Superior temporal gyrus (tissue), 1 donor: Measurements from ENCODE around the gene NR2C2.

ENCODE experiments used
- DNase-seq: peaks from one replicate; pipeline ENCODE4 v3.0.0-alpha.2; 2016; ENCODE audit errors: extremely low spot score

NR2C2 gene

DNA sequence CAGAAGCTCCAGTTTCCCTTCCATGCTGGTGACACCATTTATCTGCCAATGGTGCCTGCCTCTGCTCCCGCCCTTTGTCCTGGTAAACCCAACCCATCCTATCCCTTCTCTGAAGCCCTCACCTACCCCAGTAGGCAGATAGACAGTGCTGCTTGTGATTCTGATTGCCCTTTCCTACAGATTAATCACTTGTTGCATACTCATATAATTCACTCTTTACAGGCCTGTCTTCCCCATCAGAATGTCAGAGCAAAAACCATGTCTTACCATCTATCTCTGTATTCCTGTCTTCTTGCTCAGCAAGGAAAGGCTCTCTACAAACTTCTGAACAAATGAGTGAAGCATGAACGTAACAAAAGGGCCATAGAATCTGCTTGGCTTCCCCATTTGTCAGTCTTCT, 69.8 kb downstream of the NR2C2 start:
- DNase-seq, result no peak

DNA sequence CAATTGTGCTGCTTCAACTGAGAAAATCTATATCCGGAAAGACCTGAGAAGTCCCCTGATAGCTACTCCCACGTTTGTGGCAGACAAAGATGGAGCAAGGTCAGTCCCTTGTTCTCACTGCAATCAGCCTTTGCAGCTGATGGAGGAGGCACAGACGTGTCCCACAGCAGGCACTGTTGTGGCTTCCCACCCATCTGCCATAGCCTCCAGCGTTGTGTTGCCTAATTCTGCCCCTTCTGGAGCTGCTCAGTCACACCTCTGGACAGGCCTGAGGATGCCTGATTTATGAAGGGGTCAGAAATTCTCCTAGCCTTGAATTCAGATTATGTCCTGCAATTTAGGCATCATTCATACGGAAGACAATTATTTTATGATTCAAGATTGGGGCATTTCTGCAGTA, 75.9 kb downstream of the NR2C2 start:
- no peak for DNase-seq

DNA sequence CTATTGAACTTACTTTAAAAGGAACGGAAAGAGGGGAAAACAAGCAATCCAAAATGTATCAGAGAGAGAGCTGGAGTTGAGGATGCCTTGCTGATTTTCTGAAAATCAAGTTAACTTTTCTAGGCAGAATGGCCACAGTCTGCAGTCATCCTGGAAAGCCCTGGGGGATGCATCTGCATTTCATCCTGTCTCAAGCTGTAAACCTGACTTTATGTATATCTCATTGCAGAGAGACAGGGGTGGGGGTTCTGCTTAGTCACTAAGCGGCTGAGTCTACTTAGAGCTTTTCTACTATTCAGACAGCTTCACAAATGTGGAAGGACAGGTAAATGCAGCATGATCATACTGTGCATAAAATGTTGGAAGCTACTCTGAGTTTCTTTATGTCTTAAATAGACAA, 76.3 kb downstream of the NR2C2 start:
- no peak for DNase-seq

DNA sequence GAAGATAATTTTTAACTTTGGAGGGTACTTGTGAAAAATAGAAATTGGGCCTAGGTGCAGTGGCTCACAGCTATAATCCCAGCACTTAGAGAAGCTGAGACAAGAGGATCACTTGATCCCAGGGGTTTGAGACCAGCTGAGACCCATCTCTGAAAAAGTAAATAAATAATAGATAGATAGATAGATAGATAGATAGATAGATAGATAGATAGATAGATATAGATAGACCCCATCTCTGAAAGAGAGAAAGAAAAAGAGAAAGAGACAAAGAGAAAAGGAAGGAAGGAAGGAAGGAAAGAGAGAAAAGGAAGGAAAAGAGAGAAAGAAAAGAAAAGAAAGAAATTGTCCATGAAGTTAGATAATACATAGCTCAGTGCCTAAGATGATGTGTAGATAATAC, 82.2 kb downstream of the NR2C2 start:
- DNase-seq, result no peak

DNA sequence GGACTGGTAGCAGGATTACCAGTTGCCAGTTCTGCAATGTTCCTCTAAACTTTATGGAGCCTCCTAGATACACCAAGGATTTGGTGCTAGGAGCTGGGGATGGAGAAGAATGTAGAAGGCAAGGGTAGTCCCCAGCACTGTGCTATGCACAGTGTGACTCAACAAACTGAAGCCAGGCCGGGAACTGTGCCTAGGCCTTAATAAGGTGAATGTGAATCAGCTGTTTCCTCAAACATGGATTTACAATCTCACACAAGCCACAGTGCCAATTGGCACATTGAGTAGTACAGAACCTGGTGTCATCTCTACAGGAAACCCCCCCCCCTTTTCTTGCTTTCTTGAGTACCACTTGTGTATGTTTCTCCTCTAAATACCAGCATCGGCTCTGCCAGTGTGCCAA, 85.3 kb downstream of the NR2C2 start:
- DNase-seq, result no peak

DNA sequence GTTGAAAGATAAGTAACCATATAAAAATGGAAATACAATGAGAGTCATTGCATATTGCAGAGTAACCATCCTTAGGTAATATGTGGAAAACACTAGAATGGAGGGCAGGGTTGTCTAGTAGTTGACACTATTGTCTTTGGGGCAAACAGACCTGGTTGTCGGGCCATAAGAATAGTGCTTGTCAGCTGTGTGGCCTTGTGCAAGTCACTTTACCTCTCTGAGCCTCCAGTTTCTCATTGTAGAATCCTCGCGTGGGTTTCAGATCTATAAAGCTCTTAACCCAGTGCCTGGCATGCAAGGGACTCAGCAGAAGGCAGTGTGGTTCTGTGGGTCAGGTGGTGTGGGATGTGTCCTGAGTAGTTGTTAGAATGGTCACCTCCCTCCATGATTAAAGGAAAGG, 85.7 kb downstream of the NR2C2 start:
- DNase-seq, result no peak

DNA sequence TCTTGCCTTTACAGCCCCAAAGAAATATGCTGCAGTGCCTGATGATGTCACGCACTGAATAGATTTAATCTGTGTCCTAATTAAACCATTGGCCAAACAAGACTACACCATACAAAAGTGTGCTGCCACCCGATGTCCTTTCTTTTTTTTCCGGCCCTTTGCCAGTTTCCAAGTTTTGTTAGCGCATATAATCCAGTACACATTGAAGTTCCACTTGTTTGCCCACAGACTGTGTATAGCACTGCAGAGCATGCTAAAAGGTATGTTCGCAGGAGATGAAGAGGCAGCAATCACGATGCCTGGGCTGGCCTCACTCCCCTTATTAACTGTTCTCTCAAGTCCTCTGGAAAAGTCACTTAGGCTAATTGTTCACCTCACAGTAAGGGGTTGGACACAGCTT, 90.9 kb downstream of the NR2C2 start:
- DNase-seq, result no peak

DNA sequence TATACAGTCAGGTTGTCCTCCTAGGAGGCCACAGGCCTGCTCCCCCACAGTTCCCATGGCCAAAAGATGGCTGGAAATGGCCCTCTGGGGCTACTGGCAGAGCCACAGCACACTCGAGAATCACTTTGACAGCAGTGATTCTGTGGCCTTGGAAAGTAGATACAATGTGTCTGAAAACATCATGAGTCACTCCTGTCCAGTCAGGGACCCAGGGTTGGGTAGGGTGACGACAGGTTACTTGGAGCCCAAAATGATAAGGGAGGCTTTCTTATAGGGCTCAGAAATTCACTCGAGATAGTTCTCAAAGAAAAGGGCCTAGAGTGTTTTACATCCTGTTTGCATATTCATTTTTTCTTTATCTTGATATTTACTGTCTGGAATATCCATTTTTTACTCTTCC, 93.5 kb downstream of the NR2C2 start:
- no peak for DNase-seq

DNA sequence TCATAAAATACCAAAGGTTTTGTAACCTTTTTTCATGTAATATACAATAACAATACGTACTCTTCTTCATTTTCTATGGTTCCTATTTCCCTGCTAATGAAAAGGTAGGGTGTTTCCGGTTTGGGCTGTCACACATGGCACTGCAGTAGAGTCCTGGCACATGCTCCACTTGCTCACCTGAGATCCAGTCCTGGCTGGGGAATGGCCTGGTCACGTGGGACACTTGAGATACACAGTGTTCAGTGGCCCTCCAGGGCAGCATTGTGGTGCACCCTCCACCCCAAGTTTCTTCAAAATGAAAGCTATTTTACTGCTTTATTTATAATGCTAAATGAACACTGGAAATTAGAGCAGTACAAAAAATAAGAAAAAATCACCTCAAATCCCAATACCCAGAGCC, 94.6 kb downstream of the NR2C2 start:
- no peak for DNase-seq

DNA sequence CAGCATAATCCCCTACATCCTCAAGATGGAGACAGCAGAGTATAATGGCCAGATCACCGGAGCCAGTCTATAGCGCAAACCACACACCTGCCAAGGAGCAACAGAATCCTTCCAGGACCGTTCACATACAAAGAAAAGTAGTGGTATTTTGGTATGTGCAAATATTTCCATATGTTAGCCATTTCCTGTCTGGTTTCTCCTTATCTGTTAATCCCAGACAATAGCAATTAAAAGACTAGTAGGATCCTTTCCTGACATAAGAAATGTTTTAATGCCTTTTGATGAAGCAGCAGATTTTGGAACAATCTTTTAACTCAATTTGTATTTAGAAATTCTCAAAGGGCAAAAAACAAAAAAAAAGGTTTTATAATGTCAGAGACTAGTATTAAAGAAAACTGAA, 95.6 kb downstream of the NR2C2 start:
- DNase-seq, result no peak

DNA sequence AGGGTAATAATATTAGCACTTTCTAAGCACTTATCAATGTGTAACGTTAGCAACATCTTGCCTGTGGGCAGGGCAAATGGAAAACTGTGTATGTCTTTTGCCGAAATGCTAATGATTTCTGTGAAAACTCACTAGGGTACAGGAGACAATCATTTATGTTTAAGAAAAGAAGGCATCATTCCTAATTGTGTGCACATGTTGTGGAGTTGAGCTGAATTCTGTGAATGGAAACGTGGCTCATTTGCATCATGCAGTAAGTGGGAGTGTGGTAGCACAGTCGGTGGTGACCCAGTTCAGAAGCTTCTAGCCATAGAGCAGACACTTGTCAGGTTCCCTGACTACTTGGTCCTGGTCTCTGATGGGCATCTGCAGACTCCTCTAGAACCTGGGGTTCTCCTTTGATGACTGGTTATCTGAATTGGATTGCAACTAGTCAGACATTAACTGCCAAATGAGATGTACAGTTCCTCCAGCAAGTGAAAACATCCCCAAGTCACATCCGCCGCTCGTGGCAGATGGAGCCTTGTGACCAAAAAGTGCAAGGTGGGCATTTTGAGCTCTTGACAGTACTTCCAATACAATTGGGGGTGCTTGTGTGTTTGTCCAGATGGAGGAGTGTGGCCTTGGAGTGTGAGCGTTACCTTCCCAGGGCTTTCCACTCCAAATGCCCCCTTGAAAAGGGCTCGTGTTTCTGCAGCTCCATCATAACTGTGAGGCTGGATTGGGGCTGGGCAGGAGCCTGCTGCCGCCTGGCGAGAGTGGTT, 96.2 kb downstream of the NR2C2 start:
- no peak for DNase-seq

DNA sequence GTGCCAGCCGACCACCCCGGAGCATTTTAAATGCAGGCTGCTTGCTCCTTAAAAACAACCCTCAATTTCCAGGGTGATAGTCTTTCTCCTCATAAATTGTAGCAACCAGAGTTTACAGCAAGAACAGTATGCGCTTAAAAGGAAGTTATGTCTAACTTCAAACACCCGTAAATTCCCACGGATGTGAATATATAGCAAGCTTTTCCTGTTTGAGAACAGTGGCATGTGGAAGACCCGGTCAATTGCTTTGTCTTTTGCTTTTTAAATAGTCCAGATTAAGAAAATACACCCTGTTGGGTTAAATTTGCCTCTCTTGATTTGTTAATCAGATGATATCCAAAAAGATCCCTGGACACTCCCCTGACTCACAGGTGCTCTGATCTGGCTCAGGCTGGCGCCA, 96.9 kb downstream of the NR2C2 start:
- no peak for DNase-seq

DNA sequence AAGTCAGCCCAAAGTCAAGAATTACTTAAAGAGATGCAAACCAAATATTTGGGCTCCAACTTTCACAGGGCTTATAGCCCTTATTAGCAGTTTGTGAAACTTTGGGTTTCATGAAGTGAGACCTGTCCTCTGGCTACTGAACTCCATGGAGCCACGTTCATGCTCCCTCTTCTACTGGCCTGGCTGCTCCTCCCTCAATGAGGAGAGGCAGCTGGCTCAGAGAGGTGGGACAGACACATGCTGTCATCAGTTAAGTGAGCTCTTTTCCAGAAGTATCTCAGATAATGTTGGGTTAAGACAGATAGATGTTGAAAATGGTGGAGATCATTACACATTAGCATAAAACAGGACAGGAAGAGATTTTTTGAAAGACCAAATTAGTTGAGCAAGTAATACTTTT, 98.3 kb downstream of the NR2C2 start:
- no peak for DNase-seq

DNA sequence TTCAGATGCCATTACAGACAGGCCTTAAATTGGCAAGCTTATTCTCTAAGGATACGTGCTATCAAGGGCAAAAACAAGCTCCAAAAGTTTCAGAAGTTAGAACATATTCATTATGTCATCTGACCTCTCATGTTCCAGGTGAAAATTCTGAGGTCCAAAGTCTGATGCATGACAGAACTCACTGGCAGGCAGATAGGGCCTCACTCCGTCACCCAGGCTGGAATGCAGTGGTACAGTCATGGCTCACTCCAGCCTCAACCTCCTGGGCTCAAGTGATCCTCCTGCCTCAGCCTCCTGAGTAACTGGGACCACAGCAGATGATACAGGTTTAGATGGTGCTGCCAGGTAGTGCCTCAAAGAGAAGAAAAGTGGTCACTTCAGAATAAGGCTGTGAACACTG, 102.2 kb downstream of the NR2C2 start:
- no peak for DNase-seq

DNA sequence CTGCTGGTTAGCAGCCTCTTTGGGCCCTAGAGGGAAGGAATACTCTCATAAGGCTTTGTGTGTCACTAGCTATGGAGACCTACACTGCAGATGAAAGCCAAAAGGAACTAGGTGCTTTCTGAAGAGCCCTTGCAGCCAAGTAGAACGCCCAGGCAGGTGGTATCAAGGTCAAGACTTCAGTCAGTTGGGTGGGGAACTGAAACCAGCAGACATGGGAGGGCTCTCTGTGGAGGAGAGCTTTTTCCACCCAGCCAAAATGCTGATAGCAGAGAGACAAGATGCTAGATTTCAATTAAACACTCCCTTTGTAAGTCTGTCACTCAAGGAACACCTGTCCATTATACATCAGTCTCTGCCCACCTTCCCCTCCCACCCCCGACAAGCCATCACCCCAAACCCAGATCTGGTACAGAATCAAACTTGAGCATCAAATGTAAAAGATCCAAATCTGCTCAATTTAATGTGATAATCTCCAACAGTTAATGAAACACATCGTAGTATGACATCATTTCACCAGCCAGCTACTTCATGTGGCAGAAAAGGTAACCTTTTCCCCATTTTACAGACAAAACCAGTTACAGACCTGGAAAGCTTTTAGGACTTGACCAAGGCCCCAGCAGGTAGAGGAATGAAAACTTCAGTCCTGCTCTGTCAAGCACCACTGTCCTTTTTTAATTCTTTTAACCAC, 103.2 kb downstream of the NR2C2 start:
- no peak for DNase-seq

DNA sequence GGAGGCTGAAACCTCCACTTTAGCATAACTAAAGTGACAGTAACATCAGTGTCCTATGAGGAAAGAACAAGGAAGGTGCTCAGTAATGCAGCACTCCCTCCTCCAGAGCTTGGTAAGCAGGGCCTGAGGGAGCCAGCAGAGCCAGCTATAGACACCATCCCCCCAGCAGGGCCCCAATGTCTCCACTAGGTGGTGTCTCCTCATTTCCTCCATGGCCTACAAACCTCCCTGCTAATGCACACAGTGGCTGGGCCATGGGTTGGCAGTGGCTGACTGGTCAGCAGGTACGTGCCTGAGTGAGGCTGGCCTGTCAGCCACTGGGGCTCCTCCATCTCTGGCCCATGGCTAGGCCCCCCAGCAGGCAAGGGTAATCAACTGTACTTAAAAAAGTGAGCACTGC, 104.1 kb downstream of the NR2C2 start:
- no peak for DNase-seq

DNA sequence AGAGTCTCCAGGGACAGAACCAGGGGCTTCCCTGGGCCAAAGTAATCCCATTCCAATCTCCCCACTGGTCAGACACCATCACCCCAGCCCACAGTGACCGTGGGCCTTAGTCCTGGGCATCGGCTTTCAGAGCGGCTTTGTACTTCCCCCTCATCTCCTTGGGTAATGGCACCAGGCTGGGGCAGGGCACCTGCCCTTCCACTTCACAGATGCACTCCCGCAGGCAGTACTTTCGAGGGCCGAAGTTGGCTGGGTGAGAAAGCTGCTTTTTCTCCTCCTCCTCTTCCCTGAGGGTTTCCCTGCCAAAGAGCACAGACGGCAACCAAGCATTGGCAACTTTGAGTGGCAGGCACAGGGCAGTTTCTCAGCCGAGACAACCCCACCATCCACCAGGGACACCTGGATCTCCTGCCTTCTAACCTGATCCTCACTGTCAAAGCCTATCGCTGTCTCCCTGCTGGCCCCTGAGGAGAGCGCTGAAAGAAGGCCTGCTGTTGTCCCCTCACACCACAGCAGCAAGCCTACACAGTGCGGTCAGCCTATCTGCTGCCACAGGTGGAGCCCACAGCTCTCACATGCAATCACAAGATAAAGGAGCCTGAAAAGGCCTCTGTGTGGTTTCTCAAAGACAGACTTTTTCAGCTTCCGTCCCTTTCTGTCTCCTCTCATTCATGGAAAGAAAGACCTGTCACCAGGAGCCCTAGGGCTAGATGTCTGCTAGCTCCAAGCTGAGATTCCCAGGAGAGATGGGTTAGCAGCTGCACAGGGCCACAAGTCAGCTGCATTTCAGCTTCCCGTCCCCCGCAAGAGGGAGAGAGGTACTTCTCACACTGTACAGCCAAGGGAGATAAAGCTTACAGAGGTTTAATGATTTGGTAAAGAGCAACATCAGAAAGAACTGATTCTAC, 105.2 kb downstream of the NR2C2 start:
- no peak for DNase-seq

DNA sequence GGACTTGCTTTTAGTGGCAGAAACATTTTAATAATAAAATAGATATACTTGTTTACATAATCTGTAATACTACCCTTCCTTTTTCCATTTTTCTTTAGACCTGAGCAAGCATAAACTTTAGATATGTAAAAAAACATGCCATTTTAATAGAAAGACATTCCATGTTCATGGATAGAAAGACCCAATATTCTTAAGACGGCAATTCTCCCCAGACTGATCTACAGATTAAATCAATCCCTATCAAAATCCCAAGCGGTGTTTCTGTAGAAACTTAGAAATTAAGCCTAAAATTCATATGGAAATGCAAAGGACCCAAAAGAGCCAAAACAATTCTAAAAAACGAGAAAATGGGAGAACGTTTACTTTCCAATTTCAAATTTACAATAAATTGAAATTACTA, 106.2 kb downstream of the NR2C2 start:
- DNase-seq, result no peak

DNA sequence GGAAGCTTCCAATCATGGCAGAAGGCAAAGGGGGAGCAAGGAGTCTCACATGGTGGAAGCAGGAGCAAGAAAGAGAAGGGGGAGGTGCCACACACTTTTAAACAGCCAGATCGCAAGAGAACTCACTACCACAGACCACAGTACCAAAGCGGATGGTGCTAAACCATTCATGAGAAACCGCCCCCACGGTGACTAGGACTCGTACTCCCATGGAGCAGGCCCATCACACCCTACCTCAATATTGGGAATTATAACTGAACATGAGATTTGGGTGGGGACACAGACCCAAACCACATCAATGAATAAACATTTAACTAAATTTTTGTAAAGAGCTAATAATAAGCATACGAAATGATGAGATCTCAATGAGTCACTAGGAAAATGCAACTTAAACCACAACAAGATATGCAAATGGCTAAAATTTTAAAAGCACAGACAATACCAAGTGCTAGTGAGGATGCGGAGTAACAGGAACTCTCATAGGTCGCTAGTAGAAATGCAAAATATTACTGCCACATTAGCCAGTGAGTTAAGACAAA, 107.7 kb downstream of the NR2C2 start:
- DNase-seq, result no peak

DNA sequence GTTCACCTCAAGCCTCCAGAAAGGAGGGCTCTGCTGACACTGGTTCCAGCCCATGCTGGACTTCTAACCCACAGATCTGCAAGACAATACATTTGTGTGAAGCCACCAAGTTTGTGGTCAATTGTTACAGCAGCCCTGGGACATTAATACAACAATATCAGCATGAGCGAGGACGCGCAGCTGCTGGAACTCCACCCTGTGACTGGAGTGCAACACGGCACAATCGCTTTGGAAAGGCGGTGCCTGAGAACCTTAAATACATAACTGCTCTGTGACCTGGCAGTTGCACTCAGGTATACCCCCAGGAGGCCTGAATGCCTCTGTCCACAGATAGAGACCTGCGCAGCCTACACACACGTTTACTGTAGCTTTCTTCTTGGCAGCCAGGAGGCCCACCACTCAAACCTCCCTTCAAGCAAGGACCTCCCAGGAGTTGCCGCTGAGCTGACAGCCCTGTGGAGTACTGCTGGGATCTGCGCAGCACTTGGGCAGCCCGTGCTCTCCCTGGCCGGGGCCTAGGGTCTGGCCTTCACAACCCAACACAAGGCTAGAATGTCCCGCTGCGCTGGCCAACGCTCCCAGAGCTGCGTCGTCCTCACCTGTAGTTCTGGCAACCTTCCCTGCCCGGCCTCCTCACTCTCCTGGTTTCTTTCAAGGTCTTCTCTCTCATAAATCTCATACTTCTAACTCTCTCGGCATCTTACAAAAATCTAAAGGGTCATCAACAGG, 109.5 kb downstream of the NR2C2 start:
- DNase-seq, result no peak

DNA sequence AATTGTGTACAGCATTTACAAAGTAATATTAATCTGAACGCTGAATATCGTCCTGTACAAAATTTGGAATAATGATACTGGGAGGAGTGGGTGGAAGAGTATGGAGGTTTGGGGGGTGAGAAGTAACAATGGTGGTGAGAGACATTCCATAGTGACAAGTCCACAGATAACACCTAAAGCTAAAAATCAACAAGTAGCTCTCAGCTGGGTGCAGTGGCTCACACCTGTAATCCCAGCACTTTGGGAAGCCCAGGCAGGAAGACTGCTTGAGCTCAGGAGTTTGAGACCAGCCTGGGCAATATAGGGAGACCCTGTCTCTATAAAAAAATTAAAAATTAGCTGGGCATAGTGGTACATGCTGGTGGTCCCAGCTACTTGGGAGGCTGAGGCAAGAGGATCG, 112.6 kb downstream of the NR2C2 start:
- DNase-seq, result no peak

DNA sequence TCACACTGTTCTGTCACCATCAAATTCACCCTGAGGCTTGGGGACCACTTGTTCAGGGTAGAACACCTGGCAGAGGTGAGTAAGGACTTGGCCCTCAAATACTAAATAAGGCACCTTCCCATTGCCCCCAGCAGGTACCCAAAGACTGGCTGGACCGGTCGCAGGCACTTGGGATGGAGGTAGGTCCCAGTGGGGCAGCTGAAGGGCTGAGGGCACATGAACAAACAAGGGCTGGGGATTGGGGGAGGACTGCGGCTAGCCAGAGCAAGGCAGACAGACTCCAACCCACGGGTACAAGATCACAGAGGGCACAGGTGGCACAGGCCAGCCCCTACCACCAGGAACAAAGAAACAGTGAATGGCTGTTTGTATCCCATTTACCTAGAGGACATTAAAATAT, 115.9 kb downstream of the NR2C2 start:
- no peak for DNase-seq
